ENCODE data around the gene PRKAG2.

Gene PRKAG2

GRCh38 chr7:151859948-151860685, 16.8 kb downstream of the PRKAG2 start:
- TF ChIP-seq CTCF (conservative IDR thresholded peaks at IDR 0.05), result no peak
- H3K27ac ChIP-seq, result no peak overlapping the region

- no peak for TF ChIP-seq CTCF (conservative IDR thresholded peaks at IDR 0.05)
- H3K27ac ChIP-seq, result no peak overlapping the region
Observed at GRCh38 chr7:151859111-151859947, 17.6 kb downstream of the PRKAG2 start.

GRCh38 chr7:151858456-151858855, 18.5 kb downstream of the PRKAG2 start:
- no peak overlapping the region for H3K27ac ChIP-seq
- no peak for TF ChIP-seq CTCF (conservative IDR thresholded peaks at IDR 0.05)

GRCh38 chr7:151857866-151858450, 19.0 kb downstream of the PRKAG2 start:
- no peak overlapping the region for H3K27ac ChIP-seq
- TF ChIP-seq CTCF (conservative IDR thresholded peaks at IDR 0.05), result no peak

- H3K27ac ChIP-seq, result no peak overlapping the region
- no peak for TF ChIP-seq CTCF (conservative IDR thresholded peaks at IDR 0.05)
Observed at GRCh38 chr7:151857412-151857811, 19.5 kb downstream of the PRKAG2 start.

GRCh38 chr7:151856516-151856915, 20.4 kb downstream of the PRKAG2 start:
- no peak for TF ChIP-seq CTCF (conservative IDR thresholded peaks at IDR 0.05)
- H3K27ac ChIP-seq, result no peak overlapping the region

- H3K27ac ChIP-seq, result no peak overlapping the region
- TF ChIP-seq CTCF (conservative IDR thresholded peaks at IDR 0.05), result 0 out of 2 replicates have a peak, but pooled peaks have one; percentile 8
Observed at GRCh38 chr7:151856098-151856497, 20.8 kb downstream of the PRKAG2 start.

All from VCaP (cell line).